PFSK-1 (cell line): ENCODE results near the gene ENTPD2.

Experiments used
- FOXP2 ChIP-seq: optimal IDR thresholded peaks from 2 replicates; pipeline ENCODE3; 2011; ENCODE audit warnings: borderline replicate concordance, control low read depth, inconsistent platforms; ENCODE audit not compliant: insufficient read depth; ENCODE audit errors: extremely low read length, extremely low read depth
- POLR2AphosphoS5 ChIP-seq: IDR thresholded peaks from 2 replicates; pipeline ENCODE4 v1.6.1; 2012; ENCODE audit warnings: low read depth, mild to moderate bottlenecking, control low read depth, low read length, moderate library complexity
- REST ChIP-seq, 2 experiments: IDR thresholded peaks; 2 replicates each; pipeline versions ENCODE4 v1.6.1 to v1.8.0; 2011 to 2012; ENCODE audit warnings: low read depth in 2 of 2, low read length in 2 of 2, control low read depth in 1 of 2, inconsistent platforms in 1 of 2, mild to moderate bottlenecking in 1 of 2, moderate library complexity in 1 of 2; ENCODE audit not compliant: insufficient read depth in 1 of 2
- SIN3A ChIP-seq: IDR thresholded peaks from 2 replicates; pipeline ENCODE4 v1.6.1; 2012; ENCODE audit warnings: mild to moderate bottlenecking, low read length, moderate library complexity, borderline replicate concordance; ENCODE audit not compliant: insufficient read depth
- TAF1 ChIP-seq: IDR thresholded peaks from 2 replicates; pipeline ENCODE4 v1.6.1; 2012; ENCODE audit warnings: low read length, control low read depth, borderline replicate concordance; ENCODE audit not compliant: insufficient read depth

The ENTPD2 gene

GRCh38 chr9:137075275-137075775 is 21.5 kb upstream of the ENTPD2 start:
- no peak for TF ChIP-seq REST (IDR thresholded peaks at IDR 0.05; ENCODE audit: insufficient read depth in 1 of 2, low read depth in 2 of 2, low read length in 2 of 2)
- TF ChIP-seq FOXP2: no peak
- no peak for TF ChIP-seq POLR2AphosphoS5
- no peak for TF ChIP-seq SIN3A
- no peak for TF ChIP-seq TAF1

- TF ChIP-seq POLR2AphosphoS5 (no peak), FOXP2 (no peak), SIN3A (no peak), TAF1 (no peak), REST (IDR thresholded peaks at IDR 0.05; ENCODE audit: insufficient read depth in 1 of 2, low read depth in 2 of 2, low read length in 2 of 2) (no peak)
Observed at GRCh38 chr9:137074657-137075274, 20.9 kb upstream of the ENTPD2 start.

GRCh38 chr9:137073992-137074399 is 20.1 kb upstream of the ENTPD2 start:
- no peak for TF ChIP-seq POLR2AphosphoS5
- no peak for TF ChIP-seq SIN3A

- no peak for TF ChIP-seq FOXP2
- TF ChIP-seq SIN3A: no peak
- TF ChIP-seq TAF1: no peak
- no peak for TF ChIP-seq REST (IDR thresholded peaks at IDR 0.05; ENCODE audit: insufficient read depth in 1 of 2, low read depth in 2 of 2, low read length in 2 of 2)
- no peak for TF ChIP-seq POLR2AphosphoS5
Observed at GRCh38 chr9:137071282-137071681, 17.4 kb upstream of the ENTPD2 start.

GRCh38 chr9:137070906-137071275 is 17.0 kb upstream of the ENTPD2 start:
- TF ChIP-seq POLR2AphosphoS5 (no peak), FOXP2 (no peak), TAF1 (no peak), REST (IDR thresholded peaks at IDR 0.05; ENCODE audit: insufficient read depth in 1 of 2, low read depth in 2 of 2, low read length in 2 of 2) (no peak), SIN3A (no peak)
